Myocyte (in vitro differentiated cells): ENCODE data around the gene LTBP1. TPM values are rescaled to one million over a fixed set of nuclear protein-coding genes. Genes with fewer than 3 reads are reported as not detected.

Source experiments
- DNase-seq: peaks from one replicate; pipeline ENCODE4 v3.0.0-alpha.2; 2012; ENCODE audit warnings: low read depth
- total RNA-seq: library from RNA; depleted of rRNA; stranded (reverse); fragments of >200 nt; gene quantifications from 2 replicates; pipeline ENCODE4 v1.2.3, GENCODE V29; 2014

LTBP1 gene
- total RNA-seq, 1 donor from 2014 or later, result 26.2 TPM

GRCh38 chr2:33072614-33073013 lies 125.9 kb downstream of the LTBP1 start:
- DNase-seq, result no peak

- no peak for DNase-seq
Measured at GRCh38 chr2:33073018-33073417, 126.3 kb downstream of the LTBP1 start.

DNA sequence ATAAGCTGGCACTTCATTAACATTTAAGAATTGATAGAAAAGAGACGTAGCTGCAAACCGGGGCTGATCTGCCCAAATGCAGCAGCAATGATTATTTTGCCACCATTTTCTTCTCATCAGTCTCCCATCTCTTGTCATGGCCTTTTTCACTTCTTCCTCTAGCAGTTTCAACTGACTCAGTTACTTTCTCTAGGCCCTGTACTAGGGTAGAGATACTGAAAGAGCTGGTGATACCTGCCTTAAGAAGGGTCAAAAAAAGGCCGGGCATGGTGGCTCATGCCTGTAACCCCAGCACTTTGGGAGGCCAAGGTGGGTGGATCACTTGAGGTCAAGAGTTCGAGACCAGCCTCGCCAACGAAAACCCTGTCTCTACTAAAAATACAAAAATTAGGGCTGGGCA lies 127.4 kb downstream of the LTBP1 start:
- DNase-seq, result no peak

GRCh38 chr2:33077311-33077710 lies 130.6 kb downstream of the LTBP1 start:
- no peak for DNase-seq

DNA sequence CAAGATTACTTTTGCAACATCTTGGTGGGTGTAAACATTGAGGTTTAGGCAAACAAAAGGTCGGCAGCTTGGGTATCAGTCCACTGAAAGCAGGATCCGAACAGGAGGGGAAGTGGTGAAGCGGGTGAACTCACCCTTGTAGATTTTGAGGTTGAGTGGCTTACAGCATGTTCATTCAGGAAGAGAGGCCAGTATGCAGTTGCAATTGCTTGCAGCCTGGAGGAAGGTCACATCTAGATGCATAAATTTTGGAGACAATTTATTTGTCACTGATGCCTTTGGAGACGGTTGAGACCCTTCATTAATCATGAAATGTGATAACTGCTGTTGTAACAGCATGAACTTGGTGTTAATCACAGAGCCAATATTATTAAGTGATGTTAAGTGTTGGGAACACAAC lies 131.1 kb downstream of the LTBP1 start:
- no peak for DNase-seq

DNA sequence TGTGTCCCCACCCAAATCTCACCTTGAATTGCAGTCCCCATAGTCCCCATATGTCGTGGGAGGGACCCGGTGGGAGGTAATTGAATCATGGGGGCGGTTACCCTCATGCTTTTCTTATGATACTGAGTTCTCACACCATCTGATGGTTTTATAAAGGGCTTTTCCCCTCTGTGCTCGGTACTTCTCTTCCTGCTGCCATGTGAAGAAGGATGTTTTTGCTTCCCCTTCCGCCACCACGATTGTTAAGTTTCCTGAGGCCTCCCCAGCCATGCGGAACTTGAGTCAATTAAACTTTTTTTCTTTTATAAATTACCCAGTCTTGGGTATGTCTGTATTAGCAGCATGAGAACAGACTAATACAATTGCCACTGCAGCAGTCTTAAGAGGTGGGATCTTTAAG lies 134.9 kb downstream of the LTBP1 start:
- DNase-seq, result no peak

DNA sequence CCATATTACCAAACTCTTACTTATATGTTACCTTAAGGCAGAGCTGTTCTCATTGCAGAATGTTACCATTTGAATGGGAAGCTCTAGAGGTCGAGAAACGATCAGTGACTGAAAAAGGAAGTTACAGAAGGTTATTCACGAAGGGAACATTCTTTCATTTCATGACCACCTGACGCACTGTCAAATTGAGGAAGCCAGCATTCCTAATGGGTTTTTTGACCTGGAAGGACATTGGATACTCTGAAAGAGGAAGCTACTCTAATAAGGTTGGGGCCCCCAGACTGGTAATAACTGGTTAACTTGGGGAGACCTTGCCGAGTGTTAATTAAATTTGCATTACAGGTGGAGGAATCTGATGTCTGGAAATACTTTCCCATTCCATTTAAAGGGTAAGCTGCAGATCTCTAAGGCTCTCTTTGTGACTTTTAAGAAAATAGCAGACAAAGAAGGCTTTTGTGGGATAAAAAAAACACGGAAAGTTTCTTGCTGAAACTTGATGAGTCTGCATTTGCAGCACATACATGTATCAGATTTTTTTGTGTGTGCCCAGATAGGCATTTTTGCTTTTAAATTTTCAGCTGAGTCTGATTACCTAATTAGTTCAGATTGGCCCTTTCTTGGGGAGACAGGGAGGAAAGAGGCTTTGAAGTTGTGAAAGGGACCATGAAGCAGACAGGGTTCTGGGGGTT lies 137.1 kb downstream of the LTBP1 start:
- no peak for DNase-seq

GRCh38 chr2:33084433-33084832 lies 137.7 kb downstream of the LTBP1 start:
- DNase-seq, result no peak

DNA sequence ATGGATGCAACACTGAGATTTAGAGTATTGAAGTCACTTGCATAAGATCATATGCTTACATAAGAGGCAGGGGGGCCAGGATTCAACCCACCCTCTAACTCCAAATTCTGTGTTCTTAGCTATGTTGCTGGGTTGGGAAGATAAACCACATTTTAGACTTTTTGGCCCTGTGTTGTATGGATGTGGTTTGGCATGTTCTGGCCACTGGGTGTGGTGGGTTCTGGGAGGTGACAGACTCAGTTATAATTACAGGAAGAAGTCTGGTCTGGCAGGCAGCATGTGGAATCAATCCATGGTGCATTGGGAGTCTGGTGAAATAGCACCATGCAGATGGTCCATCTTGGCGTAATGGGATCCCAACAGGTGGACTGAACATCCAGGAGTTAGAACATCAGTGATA lies 138.9 kb downstream of the LTBP1 start:
- DNase-seq, result peak; percentile 24

DNA sequence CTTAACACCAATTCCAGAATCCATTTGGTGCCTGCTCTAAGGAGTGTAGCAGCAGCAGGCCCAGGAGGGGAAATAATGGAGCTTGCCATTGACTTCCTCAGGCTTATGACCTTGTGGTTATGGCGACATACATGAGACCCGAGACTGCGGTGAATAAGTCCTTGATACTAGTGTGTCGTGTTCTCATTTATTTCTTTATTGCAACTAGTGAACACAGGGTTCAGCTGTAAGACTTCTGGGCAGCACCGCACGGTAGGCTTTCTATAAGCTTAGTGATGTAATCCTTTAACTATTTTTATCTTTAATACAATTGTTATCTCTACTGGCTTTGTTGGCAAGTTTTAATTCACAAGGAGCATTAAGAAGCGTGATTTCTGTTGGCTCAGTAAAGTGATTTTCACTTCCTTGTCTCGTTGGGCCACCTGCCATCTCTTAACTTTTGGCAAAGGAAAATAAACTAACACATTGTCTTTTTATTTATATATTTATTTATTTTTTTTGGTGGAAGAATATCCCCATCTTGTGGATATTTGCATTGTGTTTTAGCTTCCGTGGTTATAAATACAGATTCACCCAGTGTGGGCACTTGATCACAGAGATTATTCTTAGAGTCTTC lies 139.8 kb downstream of the LTBP1 start:
- no peak for DNase-seq

GRCh38 chr2:33090553-33091134 lies 143.9 kb downstream of the LTBP1 start:
- no peak for DNase-seq

GRCh38 chr2:33091541-33092123 lies 144.9 kb downstream of the LTBP1 start:
- DNase-seq, result no peak

DNA sequence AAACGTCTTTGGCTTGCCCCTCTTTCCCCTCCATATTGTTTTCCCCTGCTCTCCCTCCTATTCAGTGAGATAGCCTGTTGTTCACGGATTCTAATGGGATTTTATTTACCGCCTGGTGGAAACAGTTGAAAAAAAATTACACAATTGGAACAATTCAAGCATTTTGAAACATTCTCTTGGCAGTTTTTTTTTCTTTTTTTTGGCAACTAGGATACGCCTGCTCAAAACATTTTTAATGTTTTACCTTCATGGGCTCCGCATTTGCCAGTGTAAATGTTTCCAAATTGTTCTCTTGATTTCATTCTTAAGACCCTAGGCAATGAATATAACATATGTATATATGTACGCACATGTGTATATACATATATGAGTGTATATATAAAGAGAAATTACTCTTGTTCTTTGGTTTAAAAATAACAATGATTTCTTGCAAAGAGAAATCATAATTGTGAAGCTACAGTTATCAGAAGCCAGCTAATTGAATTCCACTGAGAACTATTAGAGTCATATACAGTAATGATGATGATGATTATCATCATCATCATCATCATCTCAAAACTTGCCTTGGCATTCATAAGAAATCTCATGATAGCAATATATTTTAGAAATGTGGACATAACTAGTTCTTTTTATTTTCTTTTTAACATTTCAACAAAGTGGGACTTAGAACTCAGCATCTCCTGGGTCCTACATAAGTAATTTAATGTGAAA lies 146.7 kb downstream of the LTBP1 start:
- no peak for DNase-seq

- DNase-seq, result no peak
Measured at GRCh38 chr2:33094303-33094702, 147.6 kb downstream of the LTBP1 start.

DNA sequence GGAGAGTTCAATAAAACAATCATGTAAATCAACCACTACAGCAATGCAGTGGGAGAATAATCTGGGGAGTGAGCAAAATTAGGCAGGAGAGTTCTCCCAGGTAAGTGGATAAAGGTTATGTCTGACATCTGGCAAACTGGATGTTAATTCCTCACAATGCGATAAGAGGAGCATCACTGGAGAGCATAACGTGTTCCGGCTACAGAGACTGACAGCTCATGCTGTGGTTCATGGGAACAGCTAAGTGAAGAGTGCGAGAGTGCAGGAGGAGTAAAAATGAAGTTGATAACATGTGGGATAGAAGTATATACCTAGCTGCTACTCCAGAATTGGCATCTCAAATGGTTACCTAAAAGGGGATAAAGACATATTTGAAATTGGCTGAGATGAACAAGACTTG lies 153.2 kb downstream of the LTBP1 start:
- DNase-seq, result no peak

GRCh38 chr2:33100921-33101320 lies 154.2 kb downstream of the LTBP1 start:
- no peak for DNase-seq

GRCh38 chr2:33104052-33104623 lies 157.4 kb downstream of the LTBP1 start:
- DNase-seq, result no peak

- DNase-seq, result no peak
Measured at GRCh38 chr2:33104726-33105125, 158.0 kb downstream of the LTBP1 start.

- DNase-seq, result no peak
Measured at GRCh38 chr2:33106115-33106514, 159.4 kb downstream of the LTBP1 start.

GRCh38 chr2:33107690-33108482 lies 161.1 kb downstream of the LTBP1 start:
- no peak for DNase-seq
